ENCODE results near the gene KLF4.

Gene KLF4

GRCh38 chr9:107439991-107440456 is 49.5 kb downstream of the KLF4 start:
- no peak overlapping the region for H3K4me3 Mint-ChIP-seq
- no peaks in the 10 kb centered on the region for H3K4me1 Mint-ChIP-seq
- no peak for DNase-seq (ENCODE audit: low spot score in 2 of 2)
- no peaks in the 10 kb centered on the region for H3K36me3 Mint-ChIP-seq
- H3K9me3 Mint-ChIP-seq = no peaks in the 10 kb centered on the region
- no peak for ATAC-seq
- no peak overlapping the region for H3K27ac Mint-ChIP-seq

GRCh38 chr9:107438211-107439031 is 51.1 kb downstream of the KLF4 start:
- no peaks in the 10 kb centered on the region for H3K9me3 Mint-ChIP-seq
- no peak for ATAC-seq
- H3K36me3 Mint-ChIP-seq = no peaks in the 10 kb centered on the region
- no peaks in the 10 kb centered on the region for H3K4me1 Mint-ChIP-seq
- no peak overlapping the region for H3K27ac Mint-ChIP-seq
- H3K4me3 Mint-ChIP-seq = no peak overlapping the region
- DNase-seq (ENCODE audit: low spot score in 2 of 2) = no peak

GRCh38 chr9:107437716-107438115 is 51.9 kb downstream of the KLF4 start:
- DNase-seq (ENCODE audit: low spot score in 2 of 2) (no peak), ATAC-seq (no peak)

GRCh38 chr9:107435415-107435814 is 54.2 kb downstream of the KLF4 start:
- no peak for DNase-seq (ENCODE audit: low spot score in 2 of 2)
- H3K4me1 Mint-ChIP-seq = no peaks in the 10 kb centered on the region
- no peak for ATAC-seq
- no peaks in the 10 kb centered on the region for H3K36me3 Mint-ChIP-seq
- no peak overlapping the region for H3K27ac Mint-ChIP-seq
- no peaks in the 10 kb centered on the region for H3K9me3 Mint-ChIP-seq
- H3K4me3 Mint-ChIP-seq = no peak overlapping the region

More at GRCh38 chr9:107437716-107438115, 51.9 kb downstream of the KLF4 start:
- Mint-ChIP-seq H3K4me1 (no peaks in the 10 kb centered on the region), H3K9me3 (no peaks in the 10 kb centered on the region), H3K4me3 (no peak overlapping the region), H3K36me3 (no peaks in the 10 kb centered on the region), H3K27ac (no peak overlapping the region)
